WI38 (cell line): ENCODE measurements around the gene RNF227.

Experiments used
- H3K4me3 ChIP-seq: 2 replicates; pipeline ENCODE4 v1.5.1; 2011; ENCODE audit warnings: low read depth, mild to moderate bottlenecking, control low read depth, low read length
- CTCF ChIP-seq: IDR thresholded peaks from 2 replicates; pipeline ENCODE4 v1.5.1; 2012; ENCODE audit warnings: low read depth, mild to moderate bottlenecking, control low read depth, low read length

RNF227 gene

GRCh38 chr17:7897773-7898172, 18.3 kb downstream of the RNF227 start:
- TF ChIP-seq CTCF: peak; percentile 51
- H3K4me3 ChIP-seq: no peak overlapping the region

GRCh38 chr17:7897090-7897489, 19.0 kb downstream of the RNF227 start:
- TF ChIP-seq CTCF: no peak
- H3K4me3 ChIP-seq: no peak overlapping the region

- H3K4me3 ChIP-seq: no peak overlapping the region
- no peak for TF ChIP-seq CTCF
Observed at GRCh38 chr17:7894866-7895265, 21.2 kb downstream of the RNF227 start.

GRCh38 chr17:7894226-7894625, 21.9 kb downstream of the RNF227 start:
- TF ChIP-seq CTCF: no peak
- H3K4me3 ChIP-seq: no peak overlapping the region

- no peak for TF ChIP-seq CTCF
- no peak overlapping the region for H3K4me3 ChIP-seq
Observed at GRCh38 chr17:7893187-7893880, 22.8 kb downstream of the RNF227 start.

- peak; percentile 40; the same call in 1 of the 2 replicates for TF ChIP-seq CTCF
- H3K4me3 ChIP-seq: no peak overlapping the region
Observed at GRCh38 chr17:7889166-7889955, 26.7 kb downstream of the RNF227 start.

- TF ChIP-seq CTCF: no peak
- peak within 1 kb of the TSS; percentile 62 for H3K4me3 ChIP-seq
Observed at GRCh38 chr17:7888184-7888920, 27.7 kb downstream of the RNF227 start, which contains the start of gene CHD3. TSS of gene CHD3 (plus strand) at chr17:7888789. CDS start at chr17:7889001, 212 bp downstream.
